GM15510 (cell line): ENCODE measurements around the gene TOGARAM2.

Experiments used
- POLR2A ChIP-seq: IDR thresholded peaks from 3 replicates; pipeline ENCODE4 v1.6.1; 2011; ENCODE audit warnings: borderline replicate concordance; ENCODE audit not compliant: insufficient read length; ENCODE audit errors: extremely low read depth

Gene TOGARAM2

GRCh38 chr2:29017716-29018435, 36.8 kb downstream of the TOGARAM2 start:
- no peak for TF ChIP-seq POLR2A

DNA sequence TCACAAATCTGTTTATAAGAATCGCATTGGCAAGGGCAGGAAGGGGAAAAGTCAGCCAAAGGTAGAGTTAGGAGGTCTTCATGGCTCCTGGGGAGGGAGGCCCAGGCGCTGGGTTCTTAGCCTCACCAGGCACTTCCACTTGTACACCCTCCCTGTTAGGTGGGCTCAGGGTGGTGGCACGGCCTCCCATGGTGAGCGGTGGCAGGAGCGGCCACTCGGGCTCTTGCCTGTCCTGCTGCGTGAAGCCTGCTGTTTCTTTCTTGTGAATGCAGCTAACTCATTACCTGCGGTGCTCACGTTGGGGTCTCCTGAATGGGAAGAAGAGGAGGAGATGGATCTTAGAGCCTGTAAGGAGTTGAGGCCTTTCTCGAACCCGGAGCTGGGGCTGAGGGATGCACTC, 40.8 kb downstream of the TOGARAM2 start:
- TF ChIP-seq POLR2A, result no peak

DNA sequence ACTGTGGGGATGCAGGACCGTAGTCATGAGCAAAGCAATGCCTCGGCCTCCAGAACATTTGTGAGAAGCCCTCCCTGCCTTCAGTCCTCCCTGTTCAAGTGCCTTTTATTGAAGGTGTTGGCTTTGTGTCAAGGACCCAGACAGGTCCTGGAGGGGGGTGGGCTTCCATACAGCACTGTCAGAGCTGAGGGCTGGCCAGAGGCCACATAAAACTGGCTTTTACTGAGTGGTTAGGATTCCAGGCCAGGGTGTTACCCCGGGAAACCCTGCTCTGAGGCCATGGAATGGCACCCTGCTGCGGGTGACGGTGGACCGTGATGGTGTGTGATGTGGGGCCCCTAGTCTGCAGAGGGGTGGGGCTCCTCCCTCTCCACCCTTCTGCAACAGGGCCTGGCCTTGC, 41.6 kb downstream of the TOGARAM2 start:
- no peak for TF ChIP-seq POLR2A

- TF ChIP-seq POLR2A, result no peak
These were observed 42.1 kb downstream of the TOGARAM2 start for GRCh38 chr2:29023188-29023587.

DNA sequence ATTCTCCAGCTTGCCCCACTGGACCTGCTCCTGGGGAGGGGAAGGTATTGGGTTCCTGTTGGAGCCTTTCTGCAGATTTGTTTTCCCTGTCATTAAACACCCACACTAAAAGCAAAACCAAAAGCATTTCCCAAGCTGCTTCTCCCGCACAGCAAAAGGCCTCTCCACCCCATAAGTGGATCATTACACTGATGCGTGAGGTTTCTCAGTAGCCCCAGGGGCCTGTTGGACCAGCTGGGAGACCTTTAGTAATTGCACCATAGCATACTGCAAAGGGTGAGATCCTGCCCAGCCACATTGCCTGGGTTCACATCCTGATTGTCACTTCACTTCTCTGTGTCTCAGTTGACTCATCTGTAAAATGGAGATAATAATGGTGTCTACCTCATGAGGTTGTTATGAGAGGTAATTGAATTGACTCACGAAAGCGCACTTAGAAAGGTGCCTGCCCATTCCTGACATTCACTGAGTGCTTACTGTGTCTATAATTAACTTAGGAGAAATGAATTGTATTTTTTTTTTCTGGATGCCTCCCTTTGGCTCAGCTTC, 43.9 kb downstream of the TOGARAM2 start:
- no peak for TF ChIP-seq POLR2A

DNA sequence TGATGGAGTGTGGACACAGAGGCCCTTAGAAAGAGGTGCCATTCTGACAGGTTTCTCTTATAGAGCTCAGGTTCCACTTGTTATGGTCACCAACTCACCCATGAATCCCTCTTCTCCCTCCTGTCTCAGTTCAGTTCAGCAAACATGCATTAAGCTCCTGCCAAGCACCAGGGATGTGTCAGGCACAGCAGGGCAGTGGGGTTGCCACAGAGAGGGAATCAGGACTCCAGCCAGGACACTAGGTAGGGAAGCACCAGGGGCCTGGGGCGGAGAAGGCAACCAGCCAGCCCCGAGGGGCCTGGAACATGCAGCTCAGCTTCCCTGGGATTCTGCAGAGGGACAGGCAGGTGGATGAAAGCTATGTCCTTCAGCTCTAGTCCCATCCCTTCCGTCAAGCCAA, 44.6 kb downstream of the TOGARAM2 start:
- TF ChIP-seq POLR2A, result no peak

DNA sequence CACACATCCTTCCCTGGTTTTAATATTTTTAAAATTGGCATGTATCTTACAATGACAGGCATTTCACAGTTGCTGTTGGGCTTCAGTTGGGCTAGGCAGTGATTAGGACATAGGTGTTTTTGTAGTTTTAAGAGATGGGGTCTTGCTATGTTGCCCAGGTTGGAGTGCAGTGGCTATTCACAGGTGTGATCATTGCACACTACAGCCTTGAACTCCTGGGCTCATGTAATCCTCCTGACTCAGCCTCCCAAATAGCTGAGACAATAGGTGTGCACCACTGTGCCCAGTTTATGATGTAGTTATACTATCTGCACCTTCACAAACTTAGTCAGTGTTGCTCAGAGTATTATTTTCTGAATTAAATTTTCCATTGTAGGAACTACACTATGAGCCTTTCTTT, 49.9 kb downstream of the TOGARAM2 start:
- no peak for TF ChIP-seq POLR2A

- no peak for TF ChIP-seq POLR2A
These were observed 51.1 kb downstream of the TOGARAM2 start for GRCh38 chr2:29032189-29032588.

- TF ChIP-seq POLR2A, result no peak
These were observed 52.1 kb downstream of the TOGARAM2 start for GRCh38 chr2:29033172-29033571.

GRCh38 chr2:29033656-29034055, 52.6 kb downstream of the TOGARAM2 start:
- no peak for TF ChIP-seq POLR2A

- TF ChIP-seq POLR2A, result no peak
These were observed 54.1 kb downstream of the TOGARAM2 start for GRCh38 chr2:29035016-29035745.

DNA sequence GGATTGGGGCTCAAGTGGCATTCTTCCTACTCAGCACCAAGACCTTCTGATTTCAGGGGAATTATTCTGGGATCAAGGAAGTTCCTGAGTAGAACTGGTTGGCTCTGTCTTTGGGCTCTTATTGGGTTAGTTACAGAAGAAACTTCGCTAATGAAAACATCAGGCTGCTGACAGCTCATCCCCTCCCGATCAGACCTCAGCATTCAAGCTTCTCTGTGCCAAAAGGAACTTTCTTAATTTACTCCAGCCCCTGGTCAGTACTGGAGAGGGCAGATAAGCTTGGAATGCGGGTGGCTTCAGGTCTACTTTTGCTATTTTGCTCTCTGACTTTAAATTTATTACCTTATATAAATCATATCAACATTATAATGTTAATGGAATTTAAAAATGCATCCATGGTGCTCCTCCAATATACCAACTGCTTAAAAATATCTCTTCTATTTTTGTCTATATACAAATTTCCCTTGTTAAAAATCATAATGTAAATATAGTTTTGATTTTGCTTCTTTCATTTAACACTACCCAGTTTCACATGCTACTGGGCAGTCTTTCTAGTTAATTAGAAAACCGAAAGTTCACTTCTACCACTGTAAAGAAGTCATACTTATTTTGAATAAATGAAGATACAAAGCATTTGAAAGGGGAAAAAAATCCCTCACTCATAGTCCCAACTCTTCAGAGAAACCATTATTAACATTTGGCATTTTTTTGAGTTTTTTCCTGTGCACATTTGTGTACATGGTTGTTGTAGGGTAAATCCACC, 58.8 kb downstream of the TOGARAM2 start:
- no peak for TF ChIP-seq POLR2A

DNA sequence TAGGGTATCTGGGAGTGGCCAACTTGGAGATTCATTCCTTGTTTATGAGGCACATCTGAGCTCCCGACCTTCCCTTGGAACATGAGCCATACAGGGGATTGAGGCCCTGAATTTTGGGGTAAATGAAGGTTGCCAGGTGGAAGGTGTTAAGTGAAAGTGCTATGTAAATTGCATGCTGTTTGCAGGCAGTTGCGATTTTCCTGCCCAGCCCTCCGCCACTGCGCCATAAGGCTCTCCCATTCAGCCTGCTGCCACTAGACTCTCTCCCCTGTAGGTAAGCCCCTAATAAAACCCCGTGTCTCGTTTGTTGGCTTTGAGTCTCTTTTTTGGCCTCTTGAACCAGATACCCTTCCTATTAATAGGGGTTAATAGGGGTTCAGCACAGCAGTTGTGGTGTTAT, 59.5 kb downstream of the TOGARAM2 start:
- TF ChIP-seq POLR2A, result no peak

DNA sequence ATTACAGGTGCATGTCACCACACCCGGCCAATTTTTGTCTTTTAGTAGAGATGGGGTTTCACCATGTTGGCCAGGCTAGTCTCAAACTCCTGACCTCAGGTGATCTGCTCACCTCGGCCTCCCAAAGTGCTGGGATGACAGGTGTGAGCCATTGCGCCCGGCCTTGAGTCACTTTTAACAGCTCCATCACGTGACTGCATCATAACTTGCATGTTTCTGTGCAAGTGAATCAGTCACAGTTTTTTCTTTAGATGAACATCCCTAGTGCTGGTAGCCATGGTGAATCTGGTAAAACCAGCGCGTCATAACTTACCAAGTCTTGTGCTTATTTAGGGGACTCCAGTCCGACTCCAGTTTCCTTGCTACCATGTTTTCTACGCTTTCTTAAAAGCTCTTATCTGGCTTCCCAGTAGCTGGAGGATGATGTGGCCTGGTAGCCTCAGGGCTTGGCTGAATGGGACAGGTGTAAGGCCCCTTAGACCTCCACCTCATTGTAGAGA, 60.1 kb downstream of the TOGARAM2 start:
- TF ChIP-seq POLR2A, result no peak

- TF ChIP-seq POLR2A, result no peak
These were observed 61.5 kb downstream of the TOGARAM2 start for GRCh38 chr2:29042561-29043075.
